CD4-positive, alpha-beta T cell (primary cell): ENCODE results near the gene ALKBH3. TPM values are rescaled to one million over a fixed set of nuclear protein-coding genes. Genes with fewer than 3 reads are reported as not detected.

Experiments used
- ATAC-seq: fragments of 200-7000 bp; cut with Tn5 transposase; one replicate; pipeline ENCODE4 v1.10.0; 2022; ENCODE audit warnings: mild to moderate bottlenecking; ENCODE audit not compliant: poor library complexity
- CTCF ChIA-PET: fragments of 350-600 bp; sonication (Branson Sonifier 250); formaldehyde crosslinking; loops from one replicate; lab custom pipeline; 2021; ENCODE audit warnings: antibody characterized with exemption, inconsistent platforms; lab: Charles Lee
- POLR2A ChIA-PET: fragments of 350-600 bp; sonication (Branson Sonifier 250); formaldehyde crosslinking; loops from one replicate; lab custom pipeline; 2021; ENCODE audit warnings: antibody characterized with exemption, inconsistent platforms; lab: Charles Lee
- DNase-seq, 14 experiments: peaks; one replicate each; pipeline ENCODE4 v3.0.0-alpha.2; 2013 to 2020; ENCODE audit warnings: mixed read lengths in 2 of 14
- H3K27ac ChIP-seq, 2 donors: one replicate each; pipeline versions ENCODE4 v1.5.1 to v1.7.0; 2013; ENCODE audit warnings: low read length in 2 of 2, low read depth in 1 of 2, mild to moderate bottlenecking in 1 of 2
- H3K27me3 ChIP-seq, 2 experiments: 1 replicate in 1 of 2; 2 replicates in 1 of 2; pipeline versions ENCODE4 v1.6.1 to v1.7.0; 2013; ENCODE audit warnings: low read length in 2 of 2, control low read depth in 1 of 2, mild to moderate bottlenecking in 1 of 2, moderate library complexity in 1 of 2; ENCODE audit not compliant: insufficient read depth in 2 of 2, control insufficient read depth in 1 of 2
- H3K36me3 ChIP-seq: one replicate; pipeline ENCODE4 v1.6.1; 2013; ENCODE audit warnings: low read length, control low read depth; ENCODE audit not compliant: insufficient read depth
- H3K4me1 ChIP-seq: one replicate; pipeline ENCODE4 v1.6.1; 2013; ENCODE audit warnings: low read length, control low read depth; ENCODE audit not compliant: insufficient read depth
- H3K4me3 ChIP-seq: one replicate; pipeline ENCODE4 v1.5.1; 2013; ENCODE audit warnings: mild to moderate bottlenecking, low read length, moderate library complexity
- H3K9me3 ChIP-seq, 2 experiments: 1 replicate in 1 of 2; 2 replicates in 1 of 2; pipeline versions ENCODE4 v1.6.1 to v1.7.0; 2013; ENCODE audit warnings: low read length in 2 of 2, mild to moderate bottlenecking in 2 of 2, control low read depth in 1 of 2, moderate library complexity in 1 of 2; ENCODE audit not compliant: control insufficient read depth in 1 of 2, insufficient read depth in 1 of 2
- H3K27ac Mint-ChIP-seq: one replicate; pipeline ENCODE4 v1.8.0; 2020; ENCODE audit warnings: mixed read lengths
- H3K27me3 Mint-ChIP-seq: one replicate; pipeline ENCODE4 v1.8.0; 2021; ENCODE audit warnings: mixed read lengths
- H3K36me3 Mint-ChIP-seq: one replicate; pipeline ENCODE4 v1.8.0; 2021; ENCODE audit warnings: low read depth, mixed read lengths
- H3K4me1 Mint-ChIP-seq: one replicate; pipeline ENCODE4 v1.8.0; 2021; ENCODE audit warnings: low read depth, mixed read lengths
- H3K4me3 Mint-ChIP-seq: one replicate; pipeline ENCODE4 v1.8.0; 2020; ENCODE audit warnings: mild to moderate bottlenecking, mixed read lengths
- H3K9me3 Mint-ChIP-seq: one replicate; pipeline ENCODE4 v1.8.0; 2020; ENCODE audit warnings: mixed read lengths
- intact Hi-C, 2 experiments: fragments of 100-400 bp; cut with DNase I in 1 of 2; cut with micrococcal nuclease in 1 of 2; formaldehyde crosslinking; loops; one replicate each; pipeline versions ENCODE4 v1.15.1 to v1.9.0; 2023 to 2025; cut with DNase I, micrococcal nuclease
- total RNA-seq, 174 experiments: library from RNA in 2 of 174; stranded (reverse) in 2 of 174; gene quantifications; one replicate each; pipeline ENCODE4 v1.2.3 and lab custom pipeline; 2021 to 2026
- TF ChIP-seq, protein P1 (sequence below): fragments of 200-600 bp; IDR thresholded peaks from one replicate; pipeline ENCODE4 v1.8.0; 2022; ENCODE audit warnings: antibody characterized with exemption, mild to moderate bottlenecking

The ALKBH3 gene
- total RNA-seq, 2 experiments from 2014 or later = 16.7 to 17.2 TPM

DNA sequence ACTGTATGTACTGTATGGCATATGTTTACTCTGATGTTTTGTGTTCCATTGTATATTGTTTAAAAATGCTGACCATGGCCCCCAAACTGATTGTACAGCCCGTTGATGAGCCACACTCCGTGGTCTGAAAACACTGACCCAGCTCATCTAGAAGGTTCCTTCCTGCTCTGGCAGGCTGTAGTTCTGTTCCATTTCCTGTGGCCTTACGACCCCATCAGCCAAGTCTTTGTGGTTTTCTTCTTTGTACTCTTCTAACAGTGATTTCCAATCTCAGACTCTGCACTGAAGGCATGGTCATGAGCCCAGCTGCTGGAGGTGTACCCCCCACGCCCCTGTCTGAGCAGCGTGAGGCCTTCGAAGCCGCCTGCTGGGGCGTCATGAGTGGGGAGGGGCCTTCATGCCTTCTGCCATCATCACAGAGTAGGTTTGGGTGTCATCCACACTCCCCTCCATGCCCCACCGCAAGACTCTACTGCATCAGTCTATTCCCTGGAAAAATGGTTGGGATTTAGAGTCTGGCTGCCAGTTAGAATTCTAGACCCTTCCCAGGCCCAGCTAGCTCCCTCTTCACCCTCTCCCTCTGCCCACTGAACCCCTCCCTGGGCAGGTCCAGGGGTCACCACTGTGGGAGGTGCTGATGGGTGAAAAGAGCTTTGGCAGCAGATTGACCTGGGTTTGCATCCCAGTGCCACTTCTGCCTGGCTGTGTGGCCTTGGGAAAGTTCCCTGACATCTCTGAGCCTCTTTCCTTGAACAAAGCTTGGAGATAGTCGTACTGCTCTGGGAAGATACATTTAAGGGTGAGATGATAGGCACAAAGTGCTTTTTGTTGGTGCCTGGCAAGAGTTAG, 50.5 kb downstream of the ALKBH3 start:
- H3K4me1 Mint-ChIP-seq = no peaks in the 10 kb centered on the region

DNA sequence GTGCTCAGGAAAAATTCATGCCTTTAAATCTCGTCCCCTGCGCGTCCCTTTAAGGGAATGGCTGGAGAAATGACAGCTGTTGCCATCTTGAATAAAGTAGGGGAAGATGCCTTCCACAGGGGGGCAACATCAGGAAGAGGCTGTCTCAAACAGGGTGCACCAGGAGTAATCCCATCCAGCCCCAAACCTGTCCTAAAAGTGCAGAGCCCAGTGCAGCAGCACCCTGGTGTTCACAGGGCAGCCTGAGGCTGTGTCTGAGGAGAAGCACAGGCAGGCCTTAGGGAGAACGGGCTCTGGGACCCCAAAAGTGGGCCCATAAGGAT, 51.0 kb downstream of the ALKBH3 start:
- Histone ChIP-seq H3K27ac (no peak overlapping the region), H3K4me1 (no peaks in the 10 kb centered on the region), H3K4me3 (no peak overlapping the region), H3K9me3 (no peaks in the 10 kb centered on the region), H3K36me3 (no peaks in the 10 kb centered on the region), H3K27me3 (peaks cover 0 to 3% of the 10 kb centered on the region in 2 experiments)
- Mint-ChIP-seq H3K4me3 (no peak overlapping the region), H3K27ac (no peak overlapping the region), H3K36me3 (no peaks in the 10 kb centered on the region), H3K4me1 (no peaks in the 10 kb centered on the region), H3K27me3 (peaks cover 14% of the 10 kb centered on the region), H3K9me3 (no peaks in the 10 kb centered on the region)
- intact Hi-C loops = no loop called here
- DNase-seq = no peak
- TF ChIP-seq, protein P1, sequence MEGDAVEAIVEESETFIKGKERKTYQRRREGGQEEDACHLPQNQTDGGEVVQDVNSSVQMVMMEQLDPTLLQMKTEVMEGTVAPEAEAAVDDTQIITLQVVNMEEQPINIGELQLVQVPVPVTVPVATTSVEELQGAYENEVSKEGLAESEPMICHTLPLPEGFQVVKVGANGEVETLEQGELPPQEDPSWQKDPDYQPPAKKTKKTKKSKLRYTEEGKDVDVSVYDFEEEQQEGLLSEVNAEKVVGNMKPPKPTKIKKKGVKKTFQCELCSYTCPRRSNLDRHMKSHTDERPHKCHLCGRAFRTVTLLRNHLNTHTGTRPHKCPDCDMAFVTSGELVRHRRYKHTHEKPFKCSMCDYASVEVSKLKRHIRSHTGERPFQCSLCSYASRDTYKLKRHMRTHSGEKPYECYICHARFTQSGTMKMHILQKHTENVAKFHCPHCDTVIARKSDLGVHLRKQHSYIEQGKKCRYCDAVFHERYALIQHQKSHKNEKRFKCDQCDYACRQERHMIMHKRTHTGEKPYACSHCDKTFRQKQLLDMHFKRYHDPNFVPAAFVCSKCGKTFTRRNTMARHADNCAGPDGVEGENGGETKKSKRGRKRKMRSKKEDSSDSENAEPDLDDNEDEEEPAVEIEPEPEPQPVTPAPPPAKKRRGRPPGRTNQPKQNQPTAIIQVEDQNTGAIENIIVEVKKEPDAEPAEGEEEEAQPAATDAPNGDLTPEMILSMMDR = no peak
- CTCF ChIA-PET = no interaction called here
- no peak for ATAC-seq
- POLR2A ChIA-PET = no interaction called here

More for the DNA sequence above, 50.5 kb downstream of the ALKBH3 start:
- no peak for ATAC-seq
- H3K4me1 ChIP-seq = no peaks in the 10 kb centered on the region
- ChIA-PET CTCF (interaction anchor here (0.9 kb wide), 1 partner anchor 10 kb away, joined by 3 read pairs; no protein-coding TSS in a partner anchor), POLR2A (no interaction called here)
- Mint-ChIP-seq H3K36me3 (no peaks in the 10 kb centered on the region), H3K9me3 (no peaks in the 10 kb centered on the region), H3K4me3 (no peak overlapping the region), H3K27me3 (peaks cover 11% of the 10 kb centered on the region), H3K27ac (no peak overlapping the region)
- peaks cover 0 to 3% of the 10 kb centered on the region in 2 experiments for H3K27me3 ChIP-seq
- H3K36me3 ChIP-seq = no peaks in the 10 kb centered on the region
- TF ChIP-seq, protein P1 = no peak
- no peak for DNase-seq
- intact Hi-C loops = no loop called here
- no peak overlapping the region for H3K27ac ChIP-seq
- peaks cover 0 to 1% of the 10 kb centered on the region in 2 experiments for H3K9me3 ChIP-seq
- H3K4me3 ChIP-seq = no peak overlapping the region

DNA sequence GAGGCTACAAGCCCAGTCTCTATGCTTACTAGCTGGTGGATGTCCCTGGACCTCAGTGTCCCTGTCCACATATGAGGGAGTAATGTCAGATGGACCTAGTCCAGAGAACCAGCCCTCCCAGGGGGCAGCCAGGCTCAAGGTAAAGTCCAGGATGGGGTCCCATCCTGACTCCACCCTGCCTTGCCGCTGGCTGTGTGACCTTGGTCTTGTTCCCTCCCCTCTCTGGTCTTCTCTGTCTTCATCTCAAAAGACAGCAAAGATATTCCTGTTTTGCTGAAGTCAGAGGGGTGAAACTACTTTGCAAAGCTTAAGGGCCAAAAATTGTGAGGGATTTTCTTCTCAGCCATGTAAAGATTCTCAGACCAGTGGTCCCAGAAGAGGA, 52.6 kb downstream of the ALKBH3 start:
- Mint-ChIP-seq H3K27ac (no peak overlapping the region), H3K4me1 (no peaks in the 10 kb centered on the region), H3K4me3 (no peak overlapping the region), H3K9me3 (no peaks in the 10 kb centered on the region), H3K36me3 (no peaks in the 10 kb centered on the region), H3K27me3 (peaks cover 29% of the 10 kb centered on the region)
- Histone ChIP-seq H3K27me3 (peaks cover 2 to 7% of the 10 kb centered on the region in 2 experiments), H3K4me1 (no peaks in the 10 kb centered on the region), H3K27ac (no peak overlapping the region), H3K9me3 (no peaks in the 10 kb centered on the region), H3K4me3 (no peak overlapping the region), H3K36me3 (no peaks in the 10 kb centered on the region)
- intact Hi-C loops = no loop called here
- no peak for DNase-seq
- ChIA-PET POLR2A (no interaction called here), CTCF (no interaction called here)
- TF ChIP-seq, protein P1 = no peak
- no peak for ATAC-seq
